Naive thymus-derived CD8-positive, alpha-beta T cell (primary cell): ENCODE measurements around the gene ARHGAP28. TPM values are rescaled to one million over a fixed set of nuclear protein-coding genes. Genes with fewer than 3 reads are reported as not detected.

Experiments
- ATAC-seq, 2 donors: fragments of 150-1000 bp; cut with Tn5 transposase in 1 of 2; sonication (Bioruptor Pico), chemical (Tn5 transposase) in 1 of 2; 1 replicate in 1 of 2; 2 replicates in 1 of 2; pipeline ENCODE4 v1.10.0; 2021; ENCODE audit warnings: mild to moderate bottlenecking in 2 of 2, moderate library complexity in 2 of 2
- POLR2A ChIA-PET: fragments of 350-600 bp; sonication (Branson Sonifier 250); formaldehyde crosslinking; loops from one replicate; lab custom pipeline; 2021; ENCODE audit warnings: antibody characterized with exemption; lab: Charles Lee
- DNase-seq, 10 donors: peaks; one replicate each; pipeline versions ENCODE4 v3.0.0 to v3.0.0-alpha.2; 2020 to 2022
- H3K27ac Mint-ChIP-seq, 10 donors: one replicate each; pipeline ENCODE4 v1.8.0; 2020 to 2022; ENCODE audit warnings: mild to moderate bottlenecking in 10 of 10, mixed read lengths in 10 of 10, moderate library complexity in 4 of 10, inconsistent platforms in 1 of 10
- H3K27me3 Mint-ChIP-seq, 5 donors: one replicate each; pipeline ENCODE4 v1.8.0; 2021 to 2022; ENCODE audit warnings: mixed read lengths in 5 of 5
- H3K36me3 Mint-ChIP-seq, 3 donors: one replicate each; pipeline ENCODE4 v1.8.0; 2020 to 2022; ENCODE audit warnings: mixed read lengths in 3 of 3, mild to moderate bottlenecking in 2 of 3, inconsistent platforms in 1 of 3
- H3K4me1 Mint-ChIP-seq, 4 donors: one replicate each; pipeline ENCODE4 v1.8.0; 2021 to 2022; ENCODE audit warnings: mixed read lengths in 4 of 4
- H3K4me3 Mint-ChIP-seq, 10 donors: one replicate each; pipeline ENCODE4 v1.8.0; 2020 to 2022; ENCODE audit warnings: mild to moderate bottlenecking in 10 of 10, mixed read lengths in 10 of 10, moderate library complexity in 6 of 10, inconsistent platforms in 1 of 10
- H3K9me3 Mint-ChIP-seq, 9 donors: one replicate each; pipeline ENCODE4 v1.8.0; 2020 to 2022; ENCODE audit warnings: mixed read lengths in 9 of 9, mild to moderate bottlenecking in 3 of 9, inconsistent platforms in 1 of 9, moderate library complexity in 1 of 9
- polyA plus RNA-seq, 3 donors: library from polyadenylated mRNA; unstranded; fragments of 300-500 nt; fragmentation: Illumina TruSeq; gene quantifications; one replicate each; pipeline ENCODE4 v1.2.3, GENCODE V29; 2021
- total RNA-seq, 8 experiments: library from RNA in 2 of 8; stranded (reverse) in 2 of 8; gene quantifications; one replicate each; pipeline ENCODE4 v1.2.3 and lab custom pipeline; 2021 to 2026

The ARHGAP28 gene
- total and polyA plus RNA-seq, 5 experiments from 2014 or later, result not detected

- POLR2A ChIA-PET, result no interaction called here
- Mint-ChIP-seq H3K27ac (no peak overlapping the region), H3K27me3 (peaks cover 0 to 11% (median 0%) of the 10 kb centered on the region in 5 donors), H3K36me3 (no peaks in the 10 kb centered on the region), H3K4me3 (no peak overlapping the region), H3K9me3 (peaks cover 0 to 6% (median 2%) of the 10 kb centered on the region in 9 donors), H3K4me1 (no peaks in the 10 kb centered on the region)
- no peak for DNase-seq
- ATAC-seq, result no peak
These were observed 9.4 kb upstream of the ARHGAP28 start for GRCh38 chr18:6719910-6720683.

GRCh38 chr18:6721755-6722154 is 7.8 kb upstream of the ARHGAP28 start:
- POLR2A ChIA-PET, result no interaction called here
- ATAC-seq (no peak), DNase-seq (no peak)
- no peak overlapping the region for H3K27ac Mint-ChIP-seq
- H3K4me1 Mint-ChIP-seq, result no peaks in the 10 kb centered on the region
- H3K9me3 Mint-ChIP-seq, result peaks cover 0 to 5% (median 0%) of the 10 kb centered on the region in 9 donors
- H3K4me3 Mint-ChIP-seq, result no peak overlapping the region
- H3K36me3 Mint-ChIP-seq, result no peaks in the 10 kb centered on the region
- peaks cover 0 to 9% (median 2%) of the 10 kb centered on the region in 5 donors for H3K27me3 Mint-ChIP-seq

- peaks cover 0 to 17% (median 5%) of the 10 kb centered on the region in 5 donors for H3K27me3 Mint-ChIP-seq
- no peaks in the 10 kb centered on the region for H3K4me1 Mint-ChIP-seq
- H3K27ac Mint-ChIP-seq, result no peak overlapping the region
- H3K9me3 Mint-ChIP-seq, result peaks cover 0 to 7% (median 0%) of the 10 kb centered on the region in 9 donors
- DNase-seq (no peak), ATAC-seq (no peak)
- H3K4me3 Mint-ChIP-seq, result no peak overlapping the region
- no peaks in the 10 kb centered on the region for H3K36me3 Mint-ChIP-seq
- POLR2A ChIA-PET, result no interaction called here
These were observed 6.8 kb upstream of the ARHGAP28 start for GRCh38 chr18:6722690-6723089.

- no peaks in the 10 kb centered on the region for H3K36me3 Mint-ChIP-seq
- DNase-seq (no peak), ATAC-seq (no peak)
- H3K9me3 Mint-ChIP-seq, result peaks cover 0 to 5% (median 0%) of the 10 kb centered on the region in 9 donors
- peaks cover 2 to 6% (median 3%) of the 10 kb centered on the region in 4 donors for H3K4me1 Mint-ChIP-seq
- no peak overlapping the region for H3K27ac Mint-ChIP-seq
- peaks cover 9 to 32% (median 16%) of the 10 kb centered on the region in 5 donors for H3K27me3 Mint-ChIP-seq
- POLR2A ChIA-PET, result no interaction called here
- no peak overlapping the region for H3K4me3 Mint-ChIP-seq
These were observed 5.2 kb upstream of the ARHGAP28 start for GRCh38 chr18:6724331-6724730.

- no peaks in the 10 kb centered on the region for H3K36me3 Mint-ChIP-seq
- DNase-seq, result no peak
- POLR2A ChIA-PET, result no interaction called here
- peaks cover 3 to 6% (median 4%) of the 10 kb centered on the region in 4 donors for H3K4me1 Mint-ChIP-seq
- peaks cover 0 to 5% (median 0%) of the 10 kb centered on the region in 9 donors for H3K9me3 Mint-ChIP-seq
- ATAC-seq, result no peak
- H3K27ac Mint-ChIP-seq, result no peak overlapping the region
- peaks cover 13 to 59% (median 22%) of the 10 kb centered on the region in 5 donors for H3K27me3 Mint-ChIP-seq
- no peak overlapping the region for H3K4me3 Mint-ChIP-seq
These were observed 1.2 kb upstream of the ARHGAP28 start for GRCh38 chr18:6728331-6728730.

- peaks cover 13 to 59% (median 22%) of the 10 kb centered on the region in 5 donors for H3K27me3 Mint-ChIP-seq
- DNase-seq (no peak), ATAC-seq (no peak)
- peak overlapping the region in 4 of 10 donors; percentile 23 to 75 (median 46) for H3K4me3 Mint-ChIP-seq
- POLR2A ChIA-PET, result no interaction called here
- H3K36me3 Mint-ChIP-seq, result no peaks in the 10 kb centered on the region
- H3K27ac Mint-ChIP-seq, result no peak overlapping the region
- H3K9me3 Mint-ChIP-seq, result peaks cover 0 to 5% (median 0%) of the 10 kb centered on the region in 9 donors
- H3K4me1 Mint-ChIP-seq, result peaks cover 3 to 6% (median 4%) of the 10 kb centered on the region in 4 donors
These were observed 688 bp upstream of the ARHGAP28 start for GRCh38 chr18:6728809-6729246.

GRCh38 chr18:6730416-6731221 is 1.1 kb downstream of the ARHGAP28 start:
- DNase-seq (no peak), ATAC-seq (no peak)
- Mint-ChIP-seq H3K4me3 (no peak overlapping the region), H3K9me3 (peaks cover 0 to 5% (median 0%) of the 10 kb centered on the region in 9 donors), H3K4me1 (peaks cover 3 to 6% (median 4%) of the 10 kb centered on the region in 4 donors), H3K27me3 (peaks cover 13 to 59% (median 22%) of the 10 kb centered on the region in 5 donors), H3K36me3 (no peaks in the 10 kb centered on the region), H3K27ac (no peak overlapping the region)
- POLR2A ChIA-PET, result no interaction called here

GRCh38 chr18:6731222-6731596 is 1.7 kb downstream of the ARHGAP28 start:
- Mint-ChIP-seq H3K4me3 (no peak overlapping the region), H3K9me3 (peaks cover 0 to 8% (median 0%) of the 10 kb centered on the region in 9 donors), H3K4me1 (peaks cover 3 to 6% (median 4%) of the 10 kb centered on the region in 4 donors), H3K27me3 (peaks cover 13 to 55% (median 22%) of the 10 kb centered on the region in 5 donors), H3K27ac (no peak overlapping the region), H3K36me3 (no peaks in the 10 kb centered on the region)
- POLR2A ChIA-PET, result no interaction called here
- ATAC-seq (no peak), DNase-seq (no peak)

- H3K9me3 Mint-ChIP-seq, result peaks cover 0 to 3% (median 0%) of the 10 kb centered on the region in 9 donors
- DNase-seq (no peak), ATAC-seq (no peak)
- H3K36me3 Mint-ChIP-seq, result no peaks in the 10 kb centered on the region
- no peak overlapping the region for H3K4me3 Mint-ChIP-seq
- H3K27me3 Mint-ChIP-seq, result peaks cover 13 to 41% (median 16%) of the 10 kb centered on the region in 5 donors
- POLR2A ChIA-PET, result no interaction called here
- no peak overlapping the region for H3K27ac Mint-ChIP-seq
- peaks cover 3 to 6% (median 4%) of the 10 kb centered on the region in 4 donors for H3K4me1 Mint-ChIP-seq
These were observed 3.4 kb downstream of the ARHGAP28 start for GRCh38 chr18:6732952-6733351.

- Mint-ChIP-seq H3K4me3 (no peak overlapping the region), H3K9me3 (peaks cover 0 to 3% (median 0%) of the 10 kb centered on the region in 9 donors), H3K27me3 (peaks cover 6 to 33% (median 12%) of the 10 kb centered on the region in 5 donors), H3K27ac (no peak overlapping the region), H3K4me1 (peaks cover 3 to 5% (median 4%) of the 10 kb centered on the region in 4 donors), H3K36me3 (no peaks in the 10 kb centered on the region)
- no peak for DNase-seq
- POLR2A ChIA-PET, result no interaction called here
- no peak for ATAC-seq
These were observed 4.2 kb downstream of the ARHGAP28 start for GRCh38 chr18:6733758-6734157.

GRCh38 chr18:6734726-6735430 is 5.4 kb downstream of the ARHGAP28 start:
- peaks cover 2 to 25% (median 6%) of the 10 kb centered on the region in 5 donors for H3K27me3 Mint-ChIP-seq
- no peak overlapping the region for H3K4me3 Mint-ChIP-seq
- H3K27ac Mint-ChIP-seq, result no peak overlapping the region
- H3K9me3 Mint-ChIP-seq, result peaks cover 0 to 3% (median 0%) of the 10 kb centered on the region in 9 donors
- ATAC-seq, result no peak
- H3K4me1 Mint-ChIP-seq, result peaks cover 0 to 1% (median 1%) of the 10 kb centered on the region in 4 donors
- POLR2A ChIA-PET, result no interaction called here
- H3K36me3 Mint-ChIP-seq, result no peaks in the 10 kb centered on the region
- no peak for DNase-seq

GRCh38 chr18:6737833-6738232 is 8.3 kb downstream of the ARHGAP28 start:
- ATAC-seq (no peak), DNase-seq (no peak)
- no peak overlapping the region for H3K4me3 Mint-ChIP-seq
- H3K27me3 Mint-ChIP-seq, result no peaks in the 10 kb centered on the region
- H3K4me1 Mint-ChIP-seq, result no peaks in the 10 kb centered on the region
- POLR2A ChIA-PET, result no interaction called here
- peaks cover 0 to 11% (median 2%) of the 10 kb centered on the region in 9 donors for H3K9me3 Mint-ChIP-seq
- no peaks in the 10 kb centered on the region for H3K36me3 Mint-ChIP-seq
- no peak overlapping the region for H3K27ac Mint-ChIP-seq
